B cell (primary cell): ENCODE results near the gene TGFBR2. TPM values are rescaled to one million over a fixed set of nuclear protein-coding genes. Genes with fewer than 3 reads are reported as not detected.
A peak's percentile ranks its signal among the peaks of the same experiment; 100 is the strongest.

Experiments
- ATAC-seq: fragments of 200-7000 bp; cut with Tn5 transposase; one replicate; pipeline ENCODE4 v1.10.0; 2021; ENCODE audit warnings: low read depth, mild to moderate bottlenecking, moderate number of reproducible peaks, moderate library complexity
- CTCF ChIA-PET: fragments of 350-600 bp; sonication (Branson Sonifier 250); formaldehyde crosslinking; loops from one replicate; lab custom pipeline; 2021; ENCODE audit warnings: antibody characterized with exemption, inconsistent platforms; lab: Charles Lee
- POLR2A ChIA-PET: fragments of 350-600 bp; sonication (Branson Sonifier 250); formaldehyde crosslinking; loops from one replicate; lab custom pipeline; 2021; ENCODE audit warnings: antibody characterized with exemption; lab: Charles Lee
- DNase-seq: peaks from one replicate; pipeline ENCODE4 v3.0.0; 2013
- H2AFZ ChIP-seq: 2 replicates; pipeline ENCODE4 v1.6.1; 2012; ENCODE audit warnings: mild to moderate bottlenecking, low read depth, low read length; ENCODE audit not compliant: insufficient read depth, poor library complexity, severe bottlenecking
- H3K27ac ChIP-seq, 2 donors: 1 replicate in 1 of 2; 2 replicates in 1 of 2; pipeline ENCODE4 v1.5.1; 2012 to 2013; ENCODE audit warnings: low read length in 2 of 2, mild to moderate bottlenecking in 2 of 2, moderate library complexity in 1 of 2
- H3K27me3 ChIP-seq, 4 experiments: fragments of 200-600 bp in 1 of 4; sonication (generic) in 1 of 4; replicated peaks in 1 of 4; 1 replicate in 2 of 4; 2 replicates in 2 of 4; pipeline versions ENCODE4 v1.6.1 to v1.7.0; 2013 to 2016; ENCODE audit warnings: low read length in 3 of 4, mild to moderate bottlenecking in 2 of 4, mixed read lengths in 1 of 4, moderate library complexity in 1 of 4; ENCODE audit not compliant: insufficient read depth in 4 of 4, control insufficient read depth in 3 of 4; ENCODE audit errors: control extremely low read depth in 1 of 4
- H3K36me3 ChIP-seq, 2 experiments: replicated peaks in 1 of 2; 1 replicate in 1 of 2; 2 replicates in 1 of 2; pipeline versions ENCODE4 v1.6.1 to v1.7.1; 2013; ENCODE audit warnings: low read length in 1 of 2; ENCODE audit not compliant: insufficient read depth in 2 of 2, control insufficient read depth in 1 of 2; ENCODE audit errors: control extremely low read depth in 1 of 2, extremely low read depth in 1 of 2
- H3K4me1 ChIP-seq, 2 donors: fragments of 200-600 bp in 1 of 2; sonication (generic) in 1 of 2; 1 replicate in 1 of 2; 2 replicates in 1 of 2; pipeline versions ENCODE4 v1.5.1 to v1.6.1; 2013 to 2017; ENCODE audit warnings: low read length in 2 of 2; ENCODE audit not compliant: control insufficient read depth in 2 of 2, insufficient read depth in 2 of 2
- H3K4me2 ChIP-seq: replicated peaks from 2 replicates; pipeline ENCODE3; 2012; ENCODE audit warnings: mild to moderate bottlenecking, low read depth, low read length; ENCODE audit not compliant: poor library complexity, severe bottlenecking
- H3K4me3 ChIP-seq, 5 experiments: fragments of 200-600 bp in 1 of 5; sonication (generic) in 1 of 5; 1 replicate in 3 of 5; 2 replicates in 2 of 5; pipeline versions ENCODE4 v1.5.1 to v1.7.0; 2011 to 2016; ENCODE audit warnings: low read length in 4 of 5, mild to moderate bottlenecking in 4 of 5, low read depth in 2 of 5, control low read depth in 1 of 5, moderate library complexity in 1 of 5; ENCODE audit not compliant: insufficient read depth in 1 of 5; ENCODE audit errors: control extremely low read depth in 1 of 5, extremely low read depth in 1 of 5
- H3K79me2 ChIP-seq: fragments of 200-600 bp; sonication (generic); one replicate; pipeline ENCODE4 v1.6.0; 2016; ENCODE audit warnings: low read length; ENCODE audit not compliant: control insufficient read depth, insufficient read depth
- H3K9ac ChIP-seq: fragments of 200-600 bp; sonication (generic); 2 replicates; pipeline ENCODE4 v1.6.1; 2017; ENCODE audit warnings: mild to moderate bottlenecking, low read length, moderate library complexity
- H3K9me3 ChIP-seq, 3 donors: one replicate each; pipeline versions ENCODE4 v1.6.1 to v1.7.1; 2013; ENCODE audit warnings: low read length in 2 of 3; ENCODE audit not compliant: control insufficient read depth in 2 of 3, insufficient read depth in 1 of 3; ENCODE audit errors: control extremely low read depth in 1 of 3
- H4K20me1 ChIP-seq: 2 replicates; pipeline ENCODE4 v1.6.0; 2012; ENCODE audit warnings: mild to moderate bottlenecking, low read length; ENCODE audit not compliant: insufficient read depth, control insufficient read depth, poor library complexity, severe bottlenecking
- H3K27ac Mint-ChIP-seq: one replicate; pipeline ENCODE4 v1.8.0; 2021; ENCODE audit warnings: mixed read lengths
- H3K27me3 Mint-ChIP-seq: one replicate; pipeline ENCODE4 v1.8.0; 2021; ENCODE audit warnings: mixed read lengths
- H3K4me1 Mint-ChIP-seq: one replicate; pipeline ENCODE4 v1.8.0; 2021; ENCODE audit warnings: mixed read lengths
- H3K4me3 Mint-ChIP-seq: one replicate; pipeline ENCODE4 v1.8.0; 2021; ENCODE audit warnings: mixed read lengths
- H3K9me3 Mint-ChIP-seq: one replicate; pipeline ENCODE4 v1.8.0; 2022; ENCODE audit warnings: mixed read lengths; ENCODE audit not compliant: insufficient read depth
- EZH2 ChIP-seq: IDR thresholded peaks from 2 replicates; pipeline ENCODE4 v1.6.1; 2012; ENCODE audit warnings: borderline replicate concordance, low read depth, mild to moderate bottlenecking, moderate library complexity, low read length; ENCODE audit not compliant: insufficient read depth, poor library complexity, severe bottlenecking
- WGBS: methylation state at CpG from one replicate; pipeline ENCODE4 v1.1.5; 2013; ENCODE audit warnings: missing lambda C conversion rate; ENCODE audit not compliant: insufficient coverage; 5-methylcytosine and 5-hydroxymethylcytosine counted together
- intact Hi-C: fragments of 100-400 bp; cut with micrococcal nuclease; formaldehyde crosslinking; loops from one replicate; pipeline ENCODE4 v1.10.0; 2022
- polyA plus RNA-seq: library from polyadenylated mRNA; depleted of rRNA; stranded (reverse); fragments of >200 nt; gene quantifications from 2 replicates; pipeline ENCODE4 v1.2.3, GENCODE V29; 2012
- total RNA-seq, 2 donors: library from RNA; stranded (reverse); fragments of 120-200 nt in 1 of 2; gene quantifications; 1 replicate in 1 of 2; 2 replicates in 1 of 2; pipeline versions ENCODE4 v1.2.3 to v1.2.4, GENCODE V29; 2013 to 2022
- TF ChIP-seq, protein P1 (sequence below): fragments of 200-600 bp; IDR thresholded peaks from one replicate; pipeline ENCODE4 v1.8.0; 2022; ENCODE audit warnings: antibody characterized with exemption, mild to moderate bottlenecking

TGFBR2 gene
- total and polyA plus RNA-seq, 2 donors (not counting 1 experiment from before 2014, with no cell fraction given): 68.7 to 189 TPM

DNA sequence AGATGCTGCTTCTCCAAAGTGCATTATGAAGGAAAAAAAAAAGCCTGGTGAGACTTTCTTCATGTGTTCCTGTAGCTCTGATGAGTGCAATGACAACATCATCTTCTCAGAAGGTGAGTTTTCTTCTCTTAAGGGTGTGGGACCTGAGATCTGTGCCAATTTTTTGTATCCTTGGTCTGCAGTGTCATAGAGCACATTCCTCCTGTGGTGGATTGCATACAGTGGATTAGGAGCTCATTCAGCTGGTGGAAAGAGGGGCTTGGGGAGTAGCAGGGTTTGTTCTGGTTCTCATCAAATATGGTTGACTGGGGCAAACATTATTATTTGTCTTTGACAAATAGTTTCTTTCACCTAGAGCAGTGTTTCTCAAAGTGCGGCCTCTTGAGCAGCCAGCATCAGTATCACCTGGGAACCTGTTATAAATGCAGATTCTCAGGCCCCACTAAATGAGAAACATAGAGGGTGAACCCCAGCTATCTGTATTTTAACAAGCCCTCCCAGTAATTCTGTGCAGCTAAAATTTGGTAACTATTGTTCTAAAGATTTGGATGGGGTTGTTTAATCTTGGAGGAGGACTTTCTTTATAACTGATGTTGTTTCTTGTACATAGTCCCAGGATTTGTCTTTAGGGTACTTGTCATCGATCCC is 44.1 kb downstream of the TGFBR2 start:
- H3K79me2 ChIP-seq: peaks cover 91% of the 10 kb centered on the region

More for the DNA sequence above, 44.1 kb downstream of the TGFBR2 start:
- DNase-seq (no peak), ATAC-seq (no peak)
- H3K9ac ChIP-seq: no peak overlapping the region
- H3K27ac Mint-ChIP-seq: peak overlapping the region; percentile 92
- H3K4me3 Mint-ChIP-seq: peak overlapping the region; percentile 72
- POLR2A ChIA-PET: interaction anchor here (0.6 to 1.6 kb wide), 4 partner anchors 8 to 1367 kb away, joined by 3 to 11 read pairs (median 4); partner anchors contain the start of gene TGFBR2
- whole genome bisulfite sequencing: no CpG with 5 or more reads among the region's 2 CpGs
- H3K4me2 ChIP-seq: peak overlapping the region; percentile 61
- peak overlapping the region; percentile 64 to 73 for H3K27ac ChIP-seq
- no peaks in the 10 kb centered on the region for H3K27me3 Mint-ChIP-seq
- no peaks in the 10 kb centered on the region for H3K9me3 Mint-ChIP-seq
- CTCF ChIA-PET: interaction anchor here (1.0 to 2.2 kb wide), 4 partner anchors 8 to 331 kb away, joined by 5 to 10 read pairs (median 7); no protein-coding TSS in a partner anchor
- peaks cover 79 to 86% of the 10 kb centered on the region in 2 donors for H3K4me1 ChIP-seq
- no peaks in the 10 kb centered on the region for H3K27me3 ChIP-seq
- no peaks in the 10 kb centered on the region for H3K9me3 ChIP-seq
- H2AFZ ChIP-seq: no peak overlapping the region
- H3K4me1 Mint-ChIP-seq: peaks cover 89% of the 10 kb centered on the region
- no peak overlapping the region for H3K4me3 ChIP-seq
- H4K20me1 ChIP-seq: no peaks in the 10 kb centered on the region
- intact Hi-C loops: loop anchor here (10.0 kb wide), 1 partner anchor 884 kb away; the partner anchor contains the start of gene STT3B
- H3K36me3 ChIP-seq: peaks cover 4 to 88% of the 10 kb centered on the region in 2 experiments
- TF ChIP-seq, protein P1, sequence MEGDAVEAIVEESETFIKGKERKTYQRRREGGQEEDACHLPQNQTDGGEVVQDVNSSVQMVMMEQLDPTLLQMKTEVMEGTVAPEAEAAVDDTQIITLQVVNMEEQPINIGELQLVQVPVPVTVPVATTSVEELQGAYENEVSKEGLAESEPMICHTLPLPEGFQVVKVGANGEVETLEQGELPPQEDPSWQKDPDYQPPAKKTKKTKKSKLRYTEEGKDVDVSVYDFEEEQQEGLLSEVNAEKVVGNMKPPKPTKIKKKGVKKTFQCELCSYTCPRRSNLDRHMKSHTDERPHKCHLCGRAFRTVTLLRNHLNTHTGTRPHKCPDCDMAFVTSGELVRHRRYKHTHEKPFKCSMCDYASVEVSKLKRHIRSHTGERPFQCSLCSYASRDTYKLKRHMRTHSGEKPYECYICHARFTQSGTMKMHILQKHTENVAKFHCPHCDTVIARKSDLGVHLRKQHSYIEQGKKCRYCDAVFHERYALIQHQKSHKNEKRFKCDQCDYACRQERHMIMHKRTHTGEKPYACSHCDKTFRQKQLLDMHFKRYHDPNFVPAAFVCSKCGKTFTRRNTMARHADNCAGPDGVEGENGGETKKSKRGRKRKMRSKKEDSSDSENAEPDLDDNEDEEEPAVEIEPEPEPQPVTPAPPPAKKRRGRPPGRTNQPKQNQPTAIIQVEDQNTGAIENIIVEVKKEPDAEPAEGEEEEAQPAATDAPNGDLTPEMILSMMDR: no peak
- TF ChIP-seq EZH2: no peak
